Epithelial cell of proximal tubule (primary cell): ENCODE results near the gene RAD51B. TPM values are rescaled to one million over a fixed set of nuclear protein-coding genes. Genes with fewer than 3 reads are reported as not detected.
"Not testable (repeated sequence)": the region's sequence is repeated elsewhere in the genome, so short reads cannot be mapped to it uniquely, and the experiment has no call there.

ENCODE experiments used
- DNase-seq: peaks from one replicate; pipeline ENCODE4 v3.0.0-alpha.2; 2011; ENCODE audit warnings: low read depth
- H3K4me3 ChIP-seq: 2 replicates; pipeline ENCODE4 v1.5.1; 2011; ENCODE audit warnings: low read depth, mild to moderate bottlenecking, low read length
- CTCF ChIP-seq: conservative IDR thresholded peaks from 2 replicates; pipeline ENCODE4 v1.5.1; 2012; ENCODE audit warnings: low read depth, mild to moderate bottlenecking, low read length
- total RNA-seq: library from RNA; depleted of rRNA; stranded (reverse); fragments of >200 nt; gene quantifications from 2 replicates; pipeline ENCODE4 v1.2.3, GENCODE V29; 2015

The RAD51B gene
- total RNA-seq, 1 donor from 2014 or later: 6.3 TPM

- DNase-seq: no peak
- no peak overlapping the region for H3K4me3 ChIP-seq
Observed at GRCh38 chr14:67965696-67966095, 146.1 kb downstream of the RAD51B start.

GRCh38 chr14:67967206-67967605, 147.6 kb downstream of the RAD51B start:
- DNase-seq: no peak
- no peak overlapping the region for H3K4me3 ChIP-seq
- no peak for TF ChIP-seq CTCF

More at GRCh38 chr14:67965696-67966095, 146.1 kb downstream of the RAD51B start:
- TF ChIP-seq CTCF: no peak

GRCh38 chr14:67967970-67968369, 148.4 kb downstream of the RAD51B start:
- DNase-seq, H3K4me3 ChIP-seq: not testable (repeated sequence)

- TF ChIP-seq CTCF: no peak
- no peak for DNase-seq
- no peak overlapping the region for H3K4me3 ChIP-seq
Observed at GRCh38 chr14:67970923-67971322, 151.3 kb downstream of the RAD51B start.

GRCh38 chr14:67971627-67972625, 152.3 kb downstream of the RAD51B start:
- H3K4me3 ChIP-seq: no peak overlapping the region
- no peak for TF ChIP-seq CTCF
- no peak for DNase-seq

- no peak overlapping the region for H3K4me3 ChIP-seq
- TF ChIP-seq CTCF: no peak
- no peak for DNase-seq
Observed at GRCh38 chr14:67973436-67973835, 153.9 kb downstream of the RAD51B start.

- DNase-seq: no peak
- H3K4me3 ChIP-seq: no peak overlapping the region
- TF ChIP-seq CTCF: no peak
Observed at GRCh38 chr14:67975470-67975869, 155.9 kb downstream of the RAD51B start.
